AG09309 (cell line): ENCODE data around the gene WDR59.
A peak's percentile ranks its signal among the peaks of the same experiment; 100 is the strongest.
"Not testable (repeated sequence)": the region's sequence is repeated elsewhere in the genome, so short reads cannot be mapped to it uniquely, and the experiment has no call there.

ENCODE experiments used
- DNase-seq: peaks from one replicate; pipeline ENCODE4 v3.0.0-alpha.2; 2010; ENCODE audit warnings: low read depth
- H3K4me3 ChIP-seq: 2 replicates; pipeline ENCODE4 v1.5.1; 2011; ENCODE audit warnings: mild to moderate bottlenecking, low read depth, low read length, moderate library complexity; ENCODE audit not compliant: control insufficient read depth
- CTCF ChIP-seq: IDR thresholded peaks from 2 replicates; pipeline ENCODE4 v1.5.1; 2011; ENCODE audit warnings: mild to moderate bottlenecking, low read depth, low read length, inconsistent platforms; ENCODE audit not compliant: insufficient read depth, control insufficient read depth; ENCODE audit errors: missing control alignments

The WDR59 gene

GRCh38 chr16:75019007-75019406 is 34.1 kb upstream of the WDR59 start:
- TF ChIP-seq CTCF, result no peak
- no peak for DNase-seq
- no peak overlapping the region for H3K4me3 ChIP-seq

- DNase-seq, result no peak
- H3K4me3 ChIP-seq, result no peak overlapping the region
- no peak for TF ChIP-seq CTCF
Observed at GRCh38 chr16:75017670-75018525, 33.0 kb upstream of the WDR59 start.

GRCh38 chr16:75016451-75017081 is 31.6 kb upstream of the WDR59 start:
- DNase-seq, H3K4me3 ChIP-seq: not testable (repeated sequence)

GRCh38 chr16:75014318-75014717 is 29.4 kb upstream of the WDR59 start:
- no peak for TF ChIP-seq CTCF
- H3K4me3 ChIP-seq, result no peak overlapping the region
- DNase-seq, result no peak

- DNase-seq, H3K4me3 ChIP-seq: not testable (repeated sequence)
Observed at GRCh38 chr16:75013123-75013522, 28.2 kb upstream of the WDR59 start.

GRCh38 chr16:75012380-75013081 is 27.6 kb upstream of the WDR59 start:
- TF ChIP-seq CTCF, result no peak
- H3K4me3 ChIP-seq, result no peak overlapping the region
- DNase-seq, result no peak

GRCh38 chr16:75011634-75012307 is 26.8 kb upstream of the WDR59 start:
- peak; percentile 61 for DNase-seq
- no peak overlapping the region for H3K4me3 ChIP-seq
- TF ChIP-seq CTCF, result no peak
